Ascending aorta (tissue), 2 donors: ENCODE measurements around the gene TPGS2. TPM values are rescaled to one million over a fixed set of nuclear protein-coding genes. Genes with fewer than 3 reads are reported as not detected.

Source experiments
- DNase-seq, 2 donors: peaks; one replicate each; pipeline ENCODE4 v3.0.0-alpha.2; 2019; ENCODE audit warnings: low spot score in 2 of 2
- H3K27ac ChIP-seq, 2 donors: fragments of 200-600 bp; sonication (generic); one replicate each; pipeline ENCODE4 v1.5.1; 2016 to 2017; ENCODE audit warnings: mild to moderate bottlenecking in 1 of 2
- H3K27me3 ChIP-seq: fragments of 200-600 bp; sonication (generic); one replicate; pipeline ENCODE4 v1.5.1; 2017
- H3K36me3 ChIP-seq, 2 donors: fragments of 200-600 bp; sonication (generic); one replicate each; pipeline ENCODE4 v1.5.1; 2016
- H3K4me1 ChIP-seq, 2 donors: fragments of 200-600 bp; sonication (generic); one replicate each; pipeline ENCODE4 v1.5.1; 2016 to 2017; ENCODE audit warnings: mild to moderate bottlenecking in 1 of 2
- H3K4me3 ChIP-seq, 2 donors: fragments of 200-600 bp; sonication (generic); one replicate each; pipeline ENCODE4 v1.5.1; 2016 to 2017; ENCODE audit warnings: mild to moderate bottlenecking in 1 of 2
- H3K9me3 ChIP-seq, 2 donors: fragments of 200-600 bp; sonication (generic); one replicate each; pipeline ENCODE4 v1.5.1; 2016
- CTCF ChIP-seq, 3 experiments: fragments of 200-600 bp in 2 of 3; fragments of 450-650 bp in 1 of 3; sonication (generic) in 2 of 3; IDR thresholded peaks; one replicate each; pipeline ENCODE4 v1.5.1; 2016 to 2019; ENCODE audit warnings: antibody characterized with exemption in 3 of 3, mild to moderate bottlenecking in 1 of 3, moderate library complexity in 1 of 3
- intact Hi-C: fragments of 100-400 bp; cut with DNase I; formaldehyde crosslinking; loops from one replicate; pipeline ENCODE4 v1.15.1; 2023
- total RNA-seq: library from RNA; depleted of rRNA; stranded (reverse); fragments of >200 nt; gene quantifications from one replicate; pipeline ENCODE4 v1.1.0, GENCODE V29; 2016

TPGS2 gene
- total RNA-seq, 1 donor from 2014 or later, result 165 TPM

- no peak for DNase-seq
- H3K4me3 ChIP-seq, result no peak overlapping the region
- peaks cover 0 to 4% of the 10 kb centered on the region in 2 donors for H3K4me1 ChIP-seq
- intact Hi-C loops, result loop anchor here (5.0 kb wide), 3 partner anchors 177 to 477 kb away; partner anchors contain the start of gene FHOD3
- H3K36me3 ChIP-seq, result peaks cover 0 to 10% of the 10 kb centered on the region in 2 donors
- H3K9me3 ChIP-seq, result no peaks in the 10 kb centered on the region
- no peak overlapping the region for H3K27ac ChIP-seq
- H3K27me3 ChIP-seq, result no peaks in the 10 kb centered on the region
- no peak for TF ChIP-seq CTCF (IDR thresholded peaks at IDR 0.05)
Observed at GRCh38 chr18:36759167-36759776, 69.5 kb downstream of the TPGS2 start.

GRCh38 chr18:36758623-36759022 lies 70.2 kb downstream of the TPGS2 start:
- no peak for TF ChIP-seq CTCF (IDR thresholded peaks at IDR 0.05)
- Histone ChIP-seq H3K4me1 (peaks cover 0 to 4% of the 10 kb centered on the region in 2 donors), H3K4me3 (no peak overlapping the region), H3K36me3 (peaks cover 0 to 10% of the 10 kb centered on the region in 2 donors), H3K9me3 (no peaks in the 10 kb centered on the region), H3K27me3 (no peaks in the 10 kb centered on the region), H3K27ac (no peak overlapping the region)
- DNase-seq, result no peak
- intact Hi-C loops, result loop anchor here (5.0 kb wide), 3 partner anchors 176 to 476 kb away; partner anchors contain the start of gene FHOD3

- no peak for TF ChIP-seq CTCF (IDR thresholded peaks at IDR 0.05)
- no peak for DNase-seq
- Histone ChIP-seq H3K4me3 (no peak overlapping the region), H3K27ac (no peak overlapping the region), H3K27me3 (no peaks in the 10 kb centered on the region), H3K4me1 (peaks cover 0 to 4% of the 10 kb centered on the region in 2 donors), H3K9me3 (no peaks in the 10 kb centered on the region), H3K36me3 (peaks cover 0 to 10% of the 10 kb centered on the region in 2 donors)
- intact Hi-C loops, result loop anchor here (1.0 to 5.0 kb wide), 4 partner anchors 70 to 476 kb away; partner anchors contain the start of gene FHOD3
Observed at GRCh38 chr18:36757991-36758390, 70.8 kb downstream of the TPGS2 start.

GRCh38 chr18:36757081-36757480 lies 71.7 kb downstream of the TPGS2 start:
- H3K4me3 ChIP-seq, result no peak overlapping the region
- peaks cover 0 to 8% of the 10 kb centered on the region in 2 donors for H3K36me3 ChIP-seq
- H3K9me3 ChIP-seq, result no peaks in the 10 kb centered on the region
- H3K27me3 ChIP-seq, result no peaks in the 10 kb centered on the region
- DNase-seq, result no peak
- peak overlapping the region in 1 of 2 donors; percentile 19 for H3K27ac ChIP-seq
- H3K4me1 ChIP-seq, result peaks cover 0 to 4% of the 10 kb centered on the region in 2 donors
- intact Hi-C loops, result loop anchor here (1.0 to 5.0 kb wide), 4 partner anchors 69 to 475 kb away; partner anchors contain the start of gene FHOD3
- TF ChIP-seq CTCF (IDR thresholded peaks at IDR 0.05), result peak; percentile 58 to 63 (median 62)

- Histone ChIP-seq H3K4me1 (peaks cover 0 to 4% of the 10 kb centered on the region in 2 donors), H3K36me3 (peaks cover 0 to 6% of the 10 kb centered on the region in 2 donors), H3K27me3 (no peaks in the 10 kb centered on the region), H3K9me3 (no peaks in the 10 kb centered on the region), H3K4me3 (no peak overlapping the region), H3K27ac (peak overlapping the region in 1 of 2 donors; percentile 19)
- TF ChIP-seq CTCF (IDR thresholded peaks at IDR 0.05), result no peak
- intact Hi-C loops, result loop anchor here (5.0 kb wide), 3 partner anchors 174 to 474 kb away; partner anchors contain the start of gene FHOD3
- DNase-seq, result peak in 1 of 2 donors; percentile 31
Observed at GRCh38 chr18:36756242-36756641, 72.6 kb downstream of the TPGS2 start.
